Measurements from ENCODE around the gene CTSW. TPM values are rescaled to one million over a fixed set of nuclear protein-coding genes. Genes with fewer than 3 reads are reported as not detected.

Gene CTSW
- total RNA-seq, 4 donors from 2014 or later, result 1.1 to 1.8 TPM; not detected in 2

DNA sequence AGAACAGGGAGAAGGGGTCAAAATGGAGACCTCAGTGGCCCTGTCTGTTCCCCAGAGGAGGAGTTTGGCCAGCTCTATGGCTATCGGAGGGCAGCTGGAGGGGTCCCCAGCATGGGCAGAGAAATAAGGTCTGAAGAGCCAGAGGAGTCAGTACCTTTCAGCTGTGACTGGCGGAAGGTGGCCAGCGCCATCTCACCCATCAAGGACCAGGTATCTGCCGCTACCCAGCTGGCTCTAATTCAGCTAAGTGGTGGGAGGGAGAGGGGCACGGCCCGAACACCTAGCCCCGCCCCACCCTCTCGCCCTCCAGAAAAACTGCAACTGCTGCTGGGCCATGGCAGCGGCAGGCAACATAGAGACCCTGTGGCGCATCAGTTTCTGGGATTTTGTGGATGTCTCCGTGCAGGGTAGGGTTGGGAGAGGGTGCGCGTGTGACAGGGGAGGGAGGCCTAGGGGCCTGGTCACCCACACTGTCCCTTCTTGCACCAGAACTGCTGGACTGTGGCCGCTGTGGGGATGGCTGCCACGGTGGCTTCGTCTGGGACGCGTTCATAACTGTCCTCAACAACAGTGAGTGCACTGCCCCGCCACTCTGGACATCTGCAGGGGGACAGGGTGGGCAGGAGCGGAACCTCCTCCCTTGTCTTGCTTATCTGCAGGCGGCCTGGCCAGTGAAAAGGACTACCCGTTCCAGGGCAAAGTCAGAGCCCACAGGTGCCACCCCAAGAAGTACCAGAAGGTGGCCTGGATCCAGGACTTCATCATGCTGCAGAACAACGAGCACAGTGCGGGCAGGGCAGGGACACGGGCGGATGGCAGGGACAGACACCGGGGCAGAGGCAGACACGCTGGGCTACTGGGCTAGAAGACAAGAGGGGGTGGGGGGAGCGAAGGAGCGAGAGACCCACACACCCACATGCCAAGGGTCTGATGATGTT lies 2.8 kb downstream of the CTSW start:
- peaks cover 3 to 20% (median 6%) of the 10 kb centered on the region in 4 donors for H3K4me1 ChIP-seq
- no peaks in the 10 kb centered on the region for H3K27me3 ChIP-seq
- no peak overlapping the region for H3K4me3 ChIP-seq
- DNase-seq, result peak; percentile 6
- no peak for TF ChIP-seq POLR2AphosphoS5 (IDR thresholded peaks at IDR 0.05)
- no peak for TF ChIP-seq POLR2A (IDR thresholded peaks at IDR 0.05)
- TF ChIP-seq EP300 (IDR thresholded peaks at IDR 0.05; ENCODE audit: low read depth), result no peak
- TF ChIP-seq, protein P1, sequence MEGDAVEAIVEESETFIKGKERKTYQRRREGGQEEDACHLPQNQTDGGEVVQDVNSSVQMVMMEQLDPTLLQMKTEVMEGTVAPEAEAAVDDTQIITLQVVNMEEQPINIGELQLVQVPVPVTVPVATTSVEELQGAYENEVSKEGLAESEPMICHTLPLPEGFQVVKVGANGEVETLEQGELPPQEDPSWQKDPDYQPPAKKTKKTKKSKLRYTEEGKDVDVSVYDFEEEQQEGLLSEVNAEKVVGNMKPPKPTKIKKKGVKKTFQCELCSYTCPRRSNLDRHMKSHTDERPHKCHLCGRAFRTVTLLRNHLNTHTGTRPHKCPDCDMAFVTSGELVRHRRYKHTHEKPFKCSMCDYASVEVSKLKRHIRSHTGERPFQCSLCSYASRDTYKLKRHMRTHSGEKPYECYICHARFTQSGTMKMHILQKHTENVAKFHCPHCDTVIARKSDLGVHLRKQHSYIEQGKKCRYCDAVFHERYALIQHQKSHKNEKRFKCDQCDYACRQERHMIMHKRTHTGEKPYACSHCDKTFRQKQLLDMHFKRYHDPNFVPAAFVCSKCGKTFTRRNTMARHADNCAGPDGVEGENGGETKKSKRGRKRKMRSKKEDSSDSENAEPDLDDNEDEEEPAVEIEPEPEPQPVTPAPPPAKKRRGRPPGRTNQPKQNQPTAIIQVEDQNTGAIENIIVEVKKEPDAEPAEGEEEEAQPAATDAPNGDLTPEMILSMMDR (IDR thresholded peaks at IDR 0.05), result no peak
- no peaks in the 10 kb centered on the region for H3K9me3 ChIP-seq
- 90% methylated on average over 26 of the region's 30 CpGs; no CpG with 5 or more reads in 1 of the 2 donors for WGBS, 2 donors (ENCODE audit: low coverage in 1 of 2)
- H3K27ac ChIP-seq, result no peak overlapping the region
- intact Hi-C loops (cut with DNase I; ENCODE audit: low total_unique reads) (loop anchor here (5.0 kb wide), 1 partner anchor 110 kb away; no protein-coding TSS in a partner anchor), in situ Hi-C loops (cut with MboI; ENCODE audit: low pct_ligation_motif_present in 1 of 4, low pct_unique_long_range_greater_than_20kb in 1 of 4, low sequenced_read_pairs in 3 of 4) (loop anchor here in 3 of 4 donors (10.0 to 25.0 kb wide), 2 partner anchors 102 to 105 kb away; no protein-coding TSS in a partner anchor)
- H3K36me3 ChIP-seq, result peaks cover 0 to 5% (median 0%) of the 10 kb centered on the region in 4 donors

DNA sequence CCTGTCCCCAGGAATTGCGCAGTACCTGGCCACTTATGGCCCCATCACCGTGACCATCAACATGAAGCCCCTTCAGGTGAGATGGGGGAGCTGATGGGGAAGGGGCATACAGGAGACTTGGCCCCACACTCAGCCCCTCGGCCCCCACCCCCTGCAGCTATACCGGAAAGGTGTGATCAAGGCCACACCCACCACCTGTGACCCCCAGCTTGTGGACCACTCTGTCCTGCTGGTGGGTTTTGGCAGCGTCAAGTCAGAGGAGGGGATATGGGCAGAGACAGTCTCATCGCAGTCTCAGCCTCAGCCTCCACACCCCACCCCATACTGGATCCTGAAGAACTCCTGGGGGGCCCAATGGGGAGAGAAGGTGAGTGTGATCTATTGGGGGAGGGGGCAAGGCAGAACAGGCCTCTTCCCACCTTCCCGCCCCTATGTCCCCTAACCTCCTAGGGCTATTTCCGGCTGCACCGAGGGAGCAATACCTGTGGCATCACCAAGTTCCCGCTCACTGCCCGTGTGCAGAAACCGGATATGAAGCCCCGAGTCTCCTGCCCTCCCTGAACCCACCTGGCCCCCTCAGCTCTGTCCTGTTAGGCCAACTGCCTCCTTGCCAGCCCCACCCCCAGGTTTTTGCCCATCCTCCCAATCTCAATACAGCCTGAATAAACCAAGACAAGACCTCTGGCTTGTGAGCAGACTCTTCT lies 3.6 kb downstream of the CTSW start:
- peak; percentile 8 for DNase-seq
- in situ Hi-C loops (cut with MboI; ENCODE audit: low pct_ligation_motif_present in 1 of 4, low pct_unique_long_range_greater_than_20kb in 1 of 4, low sequenced_read_pairs in 3 of 4), result loop anchor here in 3 of 4 donors (10.0 to 25.0 kb wide), 2 partner anchors 102 to 104 kb away; no protein-coding TSS in a partner anchor

DNA sequence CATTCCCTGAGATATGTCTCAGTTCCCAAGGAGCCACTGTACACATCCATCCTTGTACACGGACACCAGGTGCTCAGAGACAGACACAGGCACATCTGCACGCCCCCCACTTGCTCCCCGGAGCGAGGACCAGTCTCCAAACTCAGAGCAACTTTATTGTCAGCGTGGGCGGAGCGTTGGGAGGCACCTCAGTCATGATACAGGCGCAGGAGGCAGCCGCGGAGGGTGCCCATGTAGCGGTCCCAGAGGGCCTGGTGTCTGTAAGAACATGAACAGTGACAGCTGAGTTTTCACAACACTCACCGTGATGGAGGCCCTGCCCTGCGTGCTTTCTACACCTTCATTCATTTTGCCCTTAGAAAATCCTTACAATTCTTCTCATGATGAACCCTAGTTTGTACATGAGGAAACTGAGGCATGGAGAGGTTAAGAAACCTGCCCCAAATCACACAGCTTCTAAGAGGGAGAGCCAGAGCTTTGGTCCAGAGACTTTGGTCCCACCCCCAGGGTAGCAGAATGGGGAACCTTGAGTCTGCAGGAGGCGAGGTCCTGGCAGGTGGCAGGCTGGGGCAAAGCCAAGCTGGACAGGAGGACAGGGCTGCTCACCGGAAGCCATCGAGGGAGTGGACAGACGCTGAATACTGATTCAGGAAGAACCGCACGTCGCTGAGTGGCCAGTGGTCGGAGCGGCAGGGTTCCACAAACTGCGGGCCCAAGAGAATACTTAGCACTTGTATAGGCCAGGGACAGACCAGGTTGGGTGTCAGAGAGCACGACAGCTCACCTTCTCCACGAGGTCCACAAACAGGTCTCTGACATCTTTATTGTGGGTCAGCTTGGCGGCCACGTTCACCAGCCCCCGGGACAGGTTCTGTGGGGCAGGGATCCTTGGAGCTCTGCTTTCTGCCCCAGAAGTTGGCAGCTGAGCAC lies 4.4 kb downstream of the CTSW start:
- DNase-seq, result peak; percentile 8
- in situ Hi-C loops (cut with MboI; ENCODE audit: low pct_ligation_motif_present in 1 of 4, low pct_unique_long_range_greater_than_20kb in 1 of 4, low sequenced_read_pairs in 3 of 4), result loop anchor here in 3 of 4 donors (10.0 to 25.0 kb wide), 2 partner anchors 101 to 103 kb away; no protein-coding TSS in a partner anchor

More for the DNA sequence above, 3.6 kb downstream of the CTSW start:
- Histone ChIP-seq H3K4me1 (peaks cover 8 to 26% (median 12%) of the 10 kb centered on the region in 4 donors), H3K36me3 (peaks cover 0 to 5% (median 0%) of the 10 kb centered on the region in 4 donors), H3K27ac (no peak overlapping the region), H3K27me3 (no peaks in the 10 kb centered on the region), H3K4me3 (no peak overlapping the region), H3K9me3 (no peaks in the 10 kb centered on the region)
- intact Hi-C loops (cut with DNase I; ENCODE audit: low total_unique reads), result loop anchor here (5.0 kb wide), 1 partner anchor 109 kb away; no protein-coding TSS in a partner anchor
- WGBS, 2 donors (ENCODE audit: low coverage in 1 of 2), result 94% methylated on average over 13 of the region's 13 CpGs; no CpG with 5 or more reads in 1 of the 2 donors
- no peak for TF ChIP-seq POLR2A (IDR thresholded peaks at IDR 0.05)
- TF ChIP-seq EP300 (IDR thresholded peaks at IDR 0.05; ENCODE audit: low read depth), result no peak
- no peak for TF ChIP-seq POLR2AphosphoS5 (IDR thresholded peaks at IDR 0.05)
- TF ChIP-seq, protein P1 (IDR thresholded peaks at IDR 0.05), result no peak

More for the DNA sequence above, 4.4 kb downstream of the CTSW start:
- Histone ChIP-seq H3K4me3 (no peak overlapping the region), H3K27me3 (no peaks in the 10 kb centered on the region), H3K36me3 (peaks cover 0 to 5% (median 0%) of the 10 kb centered on the region in 4 donors), H3K27ac (no peak overlapping the region), H3K4me1 (peaks cover 8 to 31% (median 17%) of the 10 kb centered on the region in 4 donors), H3K9me3 (no peaks in the 10 kb centered on the region)
- 67 to 80% methylated on average over 1 to 28 of the region's 28 CpGs for WGBS, 2 donors (ENCODE audit: low coverage in 1 of 2)
- TF ChIP-seq, protein P1 (IDR thresholded peaks at IDR 0.05), result no peak
- no peak for TF ChIP-seq EP300 (IDR thresholded peaks at IDR 0.05; ENCODE audit: low read depth)
- TF ChIP-seq POLR2AphosphoS5 (IDR thresholded peaks at IDR 0.05), result no peak
- no peak for TF ChIP-seq POLR2A (IDR thresholded peaks at IDR 0.05)
- intact Hi-C loops (cut with DNase I; ENCODE audit: low total_unique reads), result loop anchor here (5.0 kb wide), 1 partner anchor 108 kb away; no protein-coding TSS in a partner anchor

Measured in transverse colon (tissue), 4 donors.